Vagina (tissue), 2 donors: ENCODE measurements around the gene WDR82. TPM values are rescaled to one million over a fixed set of nuclear protein-coding genes. Genes with fewer than 3 reads are reported as not detected.

ENCODE experiments used
- DNase-seq, 2 donors: peaks; one replicate each; pipeline ENCODE4 v3.0.0-alpha.2; 2017; ENCODE audit errors: extremely low spot score in 2 of 2
- H3K27ac ChIP-seq: fragments of 200-600 bp; sonication (generic); one replicate; pipeline ENCODE4 v1.5.1; 2019
- H3K27me3 ChIP-seq: fragments of 200-600 bp; sonication (generic); one replicate; pipeline ENCODE4 v1.5.1; 2019
- H3K36me3 ChIP-seq, 2 donors: fragments of 200-600 bp; sonication (generic); one replicate each; pipeline ENCODE4 v1.5.1; 2017 to 2019
- H3K4me1 ChIP-seq: fragments of 200-600 bp; sonication (generic); one replicate; pipeline ENCODE4 v1.5.1; 2019
- H3K4me3 ChIP-seq, 2 donors: fragments of 200-600 bp; sonication (generic); 1 replicate in 1 of 2; 2 replicates in 1 of 2; pipeline ENCODE4 v1.5.1; 2016 to 2019
- H3K9me3 ChIP-seq: fragments of 200-600 bp; sonication (generic); one replicate; pipeline ENCODE4 v1.5.1; 2019
- POLR2A ChIP-seq, 2 donors: fragments of 450-650 bp; IDR thresholded peaks; one replicate each; pipeline ENCODE4 v1.6.1; 2017; ENCODE audit warnings: antibody characterized with exemption in 2 of 2, mild to moderate bottlenecking in 2 of 2, moderate library complexity in 2 of 2
- POLR2AphosphoS5 ChIP-seq, 2 donors: sonication (generic); formaldehyde crosslinking; IDR thresholded peaks; one replicate each; pipeline ENCODE4 v1.9.0; 2017; ENCODE audit warnings: antibody characterized with exemption in 2 of 2, mild to moderate bottlenecking in 2 of 2, low read depth in 1 of 2; ENCODE audit not compliant: insufficient read depth in 1 of 2
- intact Hi-C: fragments of 100-400 bp; cut with DNase I; formaldehyde crosslinking; loops from one replicate; pipeline ENCODE4 v1.15.1; 2023
- total RNA-seq: library from RNA; depleted of rRNA; stranded (reverse); fragments of >200 nt; gene quantifications from one replicate; pipeline ENCODE4 v1.2.3, GENCODE V29; 2016
- TF ChIP-seq, protein P1 (sequence below), 3 experiments: fragments of 450-650 bp in 2 of 3; fragments of 200-600 bp in 1 of 3; sonication (generic) in 1 of 3; IDR thresholded peaks; one replicate each; pipeline ENCODE4 v1.5.1; 2017 to 2019; ENCODE audit warnings: antibody characterized with exemption in 3 of 3, mild to moderate bottlenecking in 2 of 3, moderate library complexity in 2 of 3

Gene WDR82
- total RNA-seq, 1 donor from 2014 or later, result 44.4 TPM

DNA sequence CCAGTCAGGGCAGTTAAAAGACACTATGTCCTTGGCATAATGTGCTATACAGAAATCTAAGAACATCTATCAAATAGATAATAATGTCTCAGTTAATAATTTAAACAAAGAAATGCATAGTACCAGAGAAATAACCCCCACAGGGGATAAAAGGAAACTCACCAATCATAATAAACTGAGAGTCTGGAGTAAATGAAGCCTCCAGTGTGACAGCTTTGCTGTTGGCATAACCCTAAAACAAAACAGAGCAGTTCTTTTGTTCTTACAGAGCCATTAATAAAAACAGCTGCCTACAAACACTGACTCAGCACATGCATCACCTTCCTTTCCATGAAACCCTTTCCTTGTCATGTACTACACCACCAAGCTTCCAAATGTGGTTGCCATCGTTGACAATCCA is 19.4 kb downstream of the WDR82 start:
- Histone ChIP-seq H3K4me1 (peaks cover 7% of the 10 kb centered on the region), H3K36me3 (peaks cover 0 to 98% of the 10 kb centered on the region in 2 donors), H3K4me3 (no peak overlapping the region), H3K9me3 (no peaks in the 10 kb centered on the region), H3K27me3 (no peaks in the 10 kb centered on the region), H3K27ac (no peak overlapping the region)
- TF ChIP-seq, protein P1, sequence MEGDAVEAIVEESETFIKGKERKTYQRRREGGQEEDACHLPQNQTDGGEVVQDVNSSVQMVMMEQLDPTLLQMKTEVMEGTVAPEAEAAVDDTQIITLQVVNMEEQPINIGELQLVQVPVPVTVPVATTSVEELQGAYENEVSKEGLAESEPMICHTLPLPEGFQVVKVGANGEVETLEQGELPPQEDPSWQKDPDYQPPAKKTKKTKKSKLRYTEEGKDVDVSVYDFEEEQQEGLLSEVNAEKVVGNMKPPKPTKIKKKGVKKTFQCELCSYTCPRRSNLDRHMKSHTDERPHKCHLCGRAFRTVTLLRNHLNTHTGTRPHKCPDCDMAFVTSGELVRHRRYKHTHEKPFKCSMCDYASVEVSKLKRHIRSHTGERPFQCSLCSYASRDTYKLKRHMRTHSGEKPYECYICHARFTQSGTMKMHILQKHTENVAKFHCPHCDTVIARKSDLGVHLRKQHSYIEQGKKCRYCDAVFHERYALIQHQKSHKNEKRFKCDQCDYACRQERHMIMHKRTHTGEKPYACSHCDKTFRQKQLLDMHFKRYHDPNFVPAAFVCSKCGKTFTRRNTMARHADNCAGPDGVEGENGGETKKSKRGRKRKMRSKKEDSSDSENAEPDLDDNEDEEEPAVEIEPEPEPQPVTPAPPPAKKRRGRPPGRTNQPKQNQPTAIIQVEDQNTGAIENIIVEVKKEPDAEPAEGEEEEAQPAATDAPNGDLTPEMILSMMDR (IDR thresholded peaks at IDR 0.05), result no peak
- TF ChIP-seq POLR2AphosphoS5 (IDR thresholded peaks at IDR 0.05; ENCODE audit: insufficient read depth in 1 of 2, low read depth in 1 of 2) (no peak), POLR2A (IDR thresholded peaks at IDR 0.05) (no peak)
- DNase-seq, result no peak
- intact Hi-C loops, result no loop called here

DNA sequence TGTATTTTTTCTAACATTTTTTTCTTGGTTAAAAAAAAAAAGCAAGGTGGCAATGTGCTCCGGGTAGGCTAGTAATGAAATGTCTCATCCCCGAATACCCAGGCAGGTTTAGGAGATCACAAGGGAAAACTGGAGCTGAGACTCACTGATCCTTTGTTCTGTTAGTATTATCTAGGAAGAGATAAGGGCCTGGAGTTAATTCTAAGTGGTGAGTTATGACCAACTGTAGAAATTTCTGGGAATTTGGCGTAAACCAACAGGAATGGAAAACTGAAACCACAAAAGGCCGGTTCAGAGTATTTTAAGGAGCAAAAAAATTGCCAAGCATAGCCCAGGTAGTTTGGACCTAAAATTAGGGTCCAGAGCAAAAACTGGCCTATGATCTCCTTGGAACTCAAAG is 20.5 kb downstream of the WDR82 start:
- Histone ChIP-seq H3K4me1 (peaks cover 18% of the 10 kb centered on the region), H3K27me3 (no peaks in the 10 kb centered on the region), H3K9me3 (no peaks in the 10 kb centered on the region), H3K36me3 (peaks cover 0 to 89% of the 10 kb centered on the region in 2 donors), H3K27ac (no peak overlapping the region), H3K4me3 (no peak overlapping the region)
- DNase-seq, result no peak
- TF ChIP-seq POLR2A (IDR thresholded peaks at IDR 0.05), result no peak
- TF ChIP-seq, protein P1 (IDR thresholded peaks at IDR 0.05), result no peak
- TF ChIP-seq POLR2AphosphoS5 (IDR thresholded peaks at IDR 0.05; ENCODE audit: insufficient read depth in 1 of 2, low read depth in 1 of 2), result no peak
- intact Hi-C loops, result no loop called here

- Histone ChIP-seq H3K4me1 (peaks cover 30% of the 10 kb centered on the region), H3K27ac (no peak overlapping the region), H3K4me3 (no peak overlapping the region), H3K9me3 (no peaks in the 10 kb centered on the region), H3K36me3 (peaks cover 0 to 77% of the 10 kb centered on the region in 2 donors), H3K27me3 (no peaks in the 10 kb centered on the region)
- intact Hi-C loops, result no loop called here
- no peak for DNase-seq
- TF ChIP-seq POLR2A (IDR thresholded peaks at IDR 0.05), result no peak
- TF ChIP-seq, protein P1 (IDR thresholded peaks at IDR 0.05), result no peak
- TF ChIP-seq POLR2AphosphoS5 (IDR thresholded peaks at IDR 0.05; ENCODE audit: insufficient read depth in 1 of 2, low read depth in 1 of 2), result no peak
These were observed 21.8 kb downstream of the WDR82 start for GRCh38 chr3:52256622-52257021.

DNA sequence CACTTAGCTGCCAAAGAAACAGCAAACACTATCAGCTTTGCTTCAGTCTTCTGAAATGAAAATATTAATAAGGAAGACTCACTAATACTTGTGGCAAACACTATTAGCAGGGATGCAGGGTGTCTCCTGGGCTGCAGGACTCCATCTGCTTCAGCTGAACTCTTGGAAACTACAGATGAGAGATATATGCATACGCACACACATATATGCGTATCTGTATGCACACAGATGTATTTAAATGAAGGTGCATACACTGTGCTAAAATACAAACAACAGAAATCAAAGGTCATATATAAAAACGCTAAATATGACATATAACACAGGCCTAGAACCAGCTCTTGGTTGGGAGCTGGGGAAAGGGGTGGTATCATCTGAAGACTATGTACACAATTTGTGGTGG is 22.3 kb downstream of the WDR82 start:
- Histone ChIP-seq H3K27ac (no peak overlapping the region), H3K27me3 (no peaks in the 10 kb centered on the region), H3K9me3 (no peaks in the 10 kb centered on the region), H3K4me1 (peaks cover 34% of the 10 kb centered on the region), H3K4me3 (no peak overlapping the region), H3K36me3 (peaks cover 0 to 72% of the 10 kb centered on the region in 2 donors)
- TF ChIP-seq, protein P1 (IDR thresholded peaks at IDR 0.05), result no peak
- no peak for TF ChIP-seq POLR2A (IDR thresholded peaks at IDR 0.05)
- no peak for TF ChIP-seq POLR2AphosphoS5 (IDR thresholded peaks at IDR 0.05; ENCODE audit: insufficient read depth in 1 of 2, low read depth in 1 of 2)
- DNase-seq, result no peak
- intact Hi-C loops, result no loop called here

DNA sequence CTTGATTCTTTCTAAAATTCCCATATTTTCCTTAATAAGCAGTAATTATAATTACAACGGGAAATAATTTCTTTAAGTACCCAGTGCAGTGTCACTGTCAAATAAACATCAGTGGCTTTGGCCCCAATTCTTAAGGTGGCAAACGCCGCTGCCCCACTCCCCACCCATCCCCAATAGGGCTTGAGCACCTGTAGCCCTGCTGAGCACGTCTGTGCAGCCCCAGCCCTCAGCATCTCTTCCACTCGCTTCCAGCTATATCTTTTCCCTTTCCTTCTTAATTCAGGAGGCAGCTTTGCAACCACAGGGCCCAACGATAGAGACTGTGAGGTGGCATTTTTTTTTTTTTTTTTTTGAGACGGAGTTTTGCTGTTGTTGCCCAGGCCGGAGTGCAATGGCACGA is 23.8 kb downstream of the WDR82 start:
- Histone ChIP-seq H3K4me3 (no peak overlapping the region), H3K36me3 (peaks cover 0 to 62% of the 10 kb centered on the region in 2 donors), H3K4me1 (peaks cover 34% of the 10 kb centered on the region), H3K9me3 (no peaks in the 10 kb centered on the region), H3K27me3 (no peaks in the 10 kb centered on the region), H3K27ac (no peak overlapping the region)
- no peak for TF ChIP-seq POLR2AphosphoS5 (IDR thresholded peaks at IDR 0.05; ENCODE audit: insufficient read depth in 1 of 2, low read depth in 1 of 2)
- TF ChIP-seq POLR2A (IDR thresholded peaks at IDR 0.05), result no peak
- intact Hi-C loops, result no loop called here
- no peak for DNase-seq
